ENCODE data around the gene ALX3.

The ALX3 gene

DNA sequence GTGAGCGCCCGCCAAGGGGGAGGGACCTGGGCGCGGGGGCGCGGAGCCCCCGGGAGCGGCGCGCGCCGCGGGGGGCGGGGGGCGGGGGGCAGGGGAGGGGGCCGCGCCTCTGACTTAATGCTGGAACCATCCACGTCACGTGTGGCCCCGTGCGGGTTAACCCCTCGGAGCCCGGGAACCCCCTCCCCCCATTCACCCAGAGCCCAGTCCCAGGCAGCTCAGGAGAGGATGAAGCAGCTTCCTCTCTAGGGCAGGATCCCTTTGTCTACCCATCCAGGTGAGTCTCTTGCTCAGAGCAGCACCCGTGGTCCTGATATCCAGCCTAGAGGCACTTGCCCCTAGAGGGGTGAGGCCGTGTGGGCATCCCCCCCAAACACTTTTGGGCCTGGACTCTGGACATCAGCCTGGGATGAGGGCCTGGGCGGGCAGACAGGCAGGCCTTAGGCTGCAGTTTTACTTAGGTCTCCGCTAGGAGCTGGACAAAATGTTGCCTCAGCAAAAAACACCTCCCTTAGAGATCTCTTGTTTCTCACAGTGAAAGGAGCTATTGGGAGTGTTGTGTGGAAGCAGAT lies at the start of gene ALX3:
Gene ALX3, minus strand, starts transcription at position 2 of the 572 bp plus-strand sequence. CDS start 60 bp downstream, outside the sequence.
- no peak for DNase-seq (ENCODE audit: low read depth, low spot score)
- no peak within 1 kb of the TSS for H3K27ac ChIP-seq

DNA sequence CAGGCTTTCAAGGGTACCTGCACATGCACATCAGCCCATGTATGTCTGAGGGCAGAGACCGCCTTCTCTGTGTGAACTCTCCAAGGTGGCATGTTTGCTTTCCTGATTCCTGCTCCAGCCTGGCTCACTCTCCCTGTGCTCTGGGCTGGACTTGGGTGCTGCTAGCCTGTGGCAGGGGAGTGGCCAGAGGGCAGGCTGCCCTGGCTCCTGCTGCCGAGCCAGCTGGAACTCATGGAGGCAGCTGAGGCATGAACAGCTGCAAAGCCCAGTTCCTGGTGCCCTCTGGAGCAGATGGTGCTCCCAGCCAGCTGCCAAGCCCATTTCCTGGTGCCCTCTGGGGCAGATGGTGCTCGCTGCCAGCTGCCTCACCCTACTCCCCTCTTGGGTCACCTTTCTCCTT lies 49.4 kb upstream of the ALX3 start:
- H3K27ac ChIP-seq: no peak overlapping the region
- DNase-seq (ENCODE audit: low read depth, low spot score): no peak

DNA sequence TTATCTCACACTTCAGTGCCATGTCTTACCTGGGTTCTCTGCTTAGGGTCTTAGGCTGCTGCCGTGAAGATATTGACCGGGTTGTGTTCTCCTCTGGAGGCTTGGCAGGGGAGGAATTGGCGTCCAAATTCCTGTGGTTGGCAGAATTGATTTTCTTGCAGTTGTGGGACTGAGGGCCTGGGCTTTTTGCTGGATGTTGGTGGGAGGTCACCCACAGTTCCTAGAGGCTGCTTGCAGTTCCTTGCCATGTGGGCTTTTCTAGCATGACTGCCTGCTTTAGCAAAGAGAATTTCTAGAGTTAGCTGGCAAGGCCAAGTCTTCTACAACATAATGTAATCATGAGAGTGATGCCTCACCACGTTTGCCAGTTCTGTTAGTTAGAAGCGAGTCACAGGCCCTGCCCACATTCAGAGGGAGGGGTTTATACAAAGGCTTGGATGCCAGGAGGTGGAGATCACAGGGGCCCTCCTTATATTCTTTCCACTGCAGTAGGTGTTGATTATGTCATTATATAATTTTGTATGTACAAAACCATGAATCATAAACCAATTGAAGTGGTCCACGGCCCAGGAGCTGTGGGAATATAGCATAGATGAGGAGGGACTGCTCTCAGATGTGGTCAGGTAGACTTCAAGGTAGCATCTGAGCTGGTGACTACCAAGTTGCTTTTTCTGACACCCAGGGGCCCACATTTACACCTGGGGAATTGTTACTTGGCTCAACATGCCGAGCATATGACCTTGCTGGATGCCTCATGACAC lies 48.3 kb upstream of the ALX3 start:
- no peak overlapping the region for H3K27ac ChIP-seq
- DNase-seq (ENCODE audit: low read depth, low spot score): no peak

DNA sequence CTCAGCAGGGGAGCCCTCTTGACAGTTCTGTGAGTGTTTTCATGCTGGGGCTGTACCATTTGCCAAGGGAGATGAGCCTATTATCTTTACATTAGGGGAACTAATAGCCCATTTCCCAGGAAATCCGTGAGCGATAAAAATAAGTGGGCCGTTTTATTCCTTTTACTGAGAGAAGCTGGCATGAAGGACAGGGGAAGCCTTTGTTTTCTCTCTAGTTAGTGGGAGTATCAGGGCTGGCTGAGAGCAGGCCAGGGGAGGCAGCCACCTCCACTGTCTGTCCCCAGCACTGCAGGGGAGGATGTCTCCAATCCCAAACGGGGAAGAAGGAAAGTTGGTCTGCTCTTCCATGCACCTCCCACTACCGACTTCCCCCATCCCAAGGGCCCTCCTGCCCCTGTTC lies 44.3 kb upstream of the ALX3 start:
- no peak overlapping the region for H3K27ac ChIP-seq
- no peak for DNase-seq (ENCODE audit: low read depth, low spot score)

DNA sequence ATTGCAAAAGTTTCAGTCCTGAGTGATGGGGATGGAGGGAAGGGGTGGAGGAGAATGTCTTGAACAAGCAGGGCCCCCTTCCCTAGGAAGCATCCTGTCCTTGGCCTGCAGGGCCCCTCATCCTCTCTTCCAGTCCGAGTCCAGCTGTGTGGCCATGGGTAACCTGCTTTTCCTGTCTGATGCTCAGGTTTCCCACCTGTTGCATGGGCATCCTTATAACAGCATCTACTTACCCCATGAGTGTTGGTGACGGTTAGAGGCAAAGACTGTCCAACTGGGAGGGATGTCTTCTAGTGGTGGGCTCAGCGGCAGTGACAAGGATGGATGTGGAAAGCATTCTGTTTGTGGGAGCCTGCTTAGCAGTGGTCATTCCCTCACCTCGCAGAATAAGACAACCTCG lies 43.7 kb upstream of the ALX3 start:
- DNase-seq (ENCODE audit: low read depth, low spot score): no peak
- no peak overlapping the region for H3K27ac ChIP-seq

DNA sequence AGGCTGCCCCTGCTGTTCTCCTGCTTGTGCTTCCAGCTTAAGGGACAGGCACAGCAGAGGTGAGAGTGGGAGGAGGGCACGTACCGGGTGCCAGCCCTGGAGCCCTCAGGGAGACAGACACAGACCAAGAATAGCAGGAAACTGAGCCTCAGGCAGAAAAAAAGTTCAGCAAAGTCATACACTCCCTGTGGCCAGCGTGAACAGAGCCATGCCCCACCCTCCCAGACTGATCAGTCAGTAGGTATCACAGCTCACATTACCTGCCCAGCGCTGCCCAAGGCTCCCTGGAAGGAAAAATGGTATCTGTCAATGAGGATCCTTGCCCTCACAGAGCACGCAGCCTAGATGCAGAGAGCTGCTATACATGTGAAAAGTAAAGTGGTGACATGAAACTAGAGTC lies 43.1 kb upstream of the ALX3 start:
- DNase-seq (ENCODE audit: low read depth, low spot score): no peak
- H3K27ac ChIP-seq: no peak overlapping the region

DNA sequence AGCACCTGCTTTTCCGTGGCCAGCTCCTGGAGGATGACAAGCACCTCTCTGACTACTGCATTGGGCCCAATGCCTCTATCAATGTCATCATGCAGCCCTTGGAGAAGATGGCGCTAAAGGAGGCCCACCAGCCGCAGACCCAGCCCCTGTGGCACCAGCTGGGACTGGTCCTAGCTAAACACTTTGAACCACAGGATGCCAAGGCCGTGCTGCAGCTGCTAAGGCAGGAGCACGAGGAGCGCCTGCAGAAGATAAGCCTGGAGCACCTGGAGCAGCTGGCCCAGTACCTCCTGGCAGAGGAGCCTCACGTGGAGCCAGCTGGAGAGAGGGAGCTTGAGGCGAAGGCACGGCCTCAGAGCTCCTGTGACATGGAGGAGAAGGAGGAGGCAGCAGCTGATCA lies 42.2 kb upstream of the ALX3 start:
- no peak overlapping the region for H3K27ac ChIP-seq
- no peak for DNase-seq (ENCODE audit: low read depth, low spot score)

DNA sequence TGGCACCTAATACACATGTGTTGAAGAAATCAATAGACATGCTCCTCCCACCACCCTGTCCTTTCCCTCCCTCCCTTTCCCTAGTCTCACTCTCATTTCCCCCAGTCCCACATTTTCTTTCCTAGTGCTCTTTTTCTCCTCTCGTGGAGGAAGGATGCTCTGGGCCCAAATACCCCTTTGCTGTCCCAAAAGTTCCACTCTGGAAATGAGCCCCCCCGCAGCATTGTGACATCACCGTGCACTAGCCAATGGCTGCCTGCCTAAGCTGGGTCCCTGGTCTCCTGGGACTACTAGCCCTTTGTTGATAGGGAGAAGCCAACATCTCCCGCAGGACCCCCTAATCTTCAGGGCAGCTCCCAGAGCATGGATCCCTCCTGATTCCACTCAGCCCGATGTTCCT lies 41.7 kb upstream of the ALX3 start, which contains the start of gene UBL4B:
Gene UBL4B, plus strand, starts transcription at position 301 of the 400 bp plus-strand sequence. Its CDS starts 92 bp downstream, at position 393.
- DNase-seq (ENCODE audit: low read depth, low spot score): no peak

DNA sequence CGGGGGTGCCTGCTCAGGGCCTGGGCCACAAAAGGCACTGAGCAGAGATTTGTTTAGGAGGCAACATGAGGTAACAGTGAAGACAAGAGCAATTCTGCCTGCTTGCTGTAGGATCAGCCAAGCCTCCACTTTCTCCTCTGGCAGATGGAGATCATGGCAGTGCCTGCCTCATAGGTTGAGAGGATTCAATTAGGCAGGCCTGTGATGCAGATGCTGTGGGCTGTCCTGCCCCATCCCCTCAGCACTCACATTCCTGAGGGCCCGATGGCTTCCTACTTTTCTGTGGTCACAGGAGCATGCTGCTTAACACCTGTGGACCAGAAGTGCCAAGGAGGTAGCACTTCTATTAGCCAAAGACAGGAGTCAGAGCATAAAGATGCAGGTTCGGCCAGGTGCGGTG lies 40.6 kb upstream of the ALX3 start:
- no peak overlapping the region for H3K27ac ChIP-seq
- no peak for DNase-seq (ENCODE audit: low read depth, low spot score)

More for the DNA sequence above, 41.7 kb upstream of the ALX3 start, which contains the start of gene UBL4B:
- H3K27ac ChIP-seq: no peak within 1 kb of the TSS

DNA sequence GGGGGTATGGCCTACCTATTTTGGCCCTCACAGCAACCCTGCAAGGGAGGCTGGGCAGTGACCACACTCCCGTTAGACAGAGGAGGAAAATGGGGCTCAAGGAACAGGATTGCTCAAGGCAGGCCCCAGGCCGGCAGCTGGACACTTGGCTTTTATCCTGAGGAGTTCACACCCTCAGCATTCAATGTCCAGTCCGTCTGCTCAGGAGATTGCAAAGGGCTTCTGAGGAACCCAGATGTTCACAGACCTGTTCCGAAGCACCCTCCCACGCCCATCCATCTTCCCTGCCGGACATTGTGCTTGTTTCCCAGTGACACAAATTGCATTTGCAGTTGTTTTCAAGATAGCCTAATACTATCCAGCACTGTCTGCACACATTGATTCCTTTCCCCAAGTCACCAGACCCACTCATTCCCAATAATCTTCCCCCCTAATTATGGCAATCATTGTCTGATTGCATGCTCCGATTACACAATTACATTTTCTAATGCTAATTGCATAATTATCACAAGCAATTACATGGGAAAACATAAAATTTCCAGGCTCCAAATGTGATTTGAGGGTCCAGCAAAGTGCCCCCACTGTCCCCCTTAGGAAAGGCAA lies 37.5 kb upstream of the ALX3 start:
- no peak overlapping the region for H3K27ac ChIP-seq
- no peak for DNase-seq (ENCODE audit: low read depth, low spot score)

DNA sequence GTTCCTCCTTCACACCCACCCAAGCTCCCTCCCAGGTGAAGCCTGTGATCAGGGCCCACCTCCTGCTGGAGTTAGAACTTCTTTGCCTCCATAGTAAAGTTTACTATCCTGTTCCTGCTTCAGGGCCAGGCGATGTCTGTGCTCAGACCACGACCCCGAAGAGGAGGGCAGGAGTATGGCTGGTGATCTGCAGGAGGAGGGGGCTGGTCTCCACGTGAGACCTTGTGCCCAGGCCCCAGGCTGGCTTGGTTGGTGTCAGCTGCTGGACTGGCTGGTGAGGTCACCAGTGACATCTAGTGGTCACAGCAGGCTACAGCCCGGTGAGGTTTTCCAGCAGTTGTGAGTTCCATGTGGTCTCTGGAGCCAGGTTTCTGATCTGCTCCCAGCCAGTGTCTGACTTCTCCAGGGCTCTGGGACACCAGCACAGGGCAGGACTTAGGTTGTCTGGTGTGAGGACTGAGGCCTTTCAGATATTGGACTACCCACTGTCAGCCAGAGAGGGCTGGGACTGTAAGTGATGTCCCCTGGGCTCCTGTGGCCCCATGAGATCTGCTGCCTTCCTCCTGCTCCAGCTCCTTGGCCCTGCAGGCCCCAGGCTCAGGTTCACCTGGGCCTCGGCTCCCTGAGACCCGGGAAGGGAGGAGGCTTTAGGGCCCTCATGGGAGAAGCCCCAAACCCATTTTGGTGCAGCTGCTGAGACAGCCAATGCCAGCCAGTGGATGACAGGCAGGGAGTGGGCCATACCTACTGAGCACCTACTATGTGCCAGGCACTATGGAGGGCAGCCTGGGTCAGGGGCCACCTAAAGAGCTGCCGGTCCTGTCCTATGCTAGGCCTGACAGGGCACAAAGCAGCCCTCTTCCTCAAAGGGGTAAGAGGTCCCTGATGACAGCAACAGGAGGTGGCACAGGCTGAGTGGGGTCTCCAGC lies 35.8 kb upstream of the ALX3 start:
- H3K27ac ChIP-seq: no peak overlapping the region

DNA sequence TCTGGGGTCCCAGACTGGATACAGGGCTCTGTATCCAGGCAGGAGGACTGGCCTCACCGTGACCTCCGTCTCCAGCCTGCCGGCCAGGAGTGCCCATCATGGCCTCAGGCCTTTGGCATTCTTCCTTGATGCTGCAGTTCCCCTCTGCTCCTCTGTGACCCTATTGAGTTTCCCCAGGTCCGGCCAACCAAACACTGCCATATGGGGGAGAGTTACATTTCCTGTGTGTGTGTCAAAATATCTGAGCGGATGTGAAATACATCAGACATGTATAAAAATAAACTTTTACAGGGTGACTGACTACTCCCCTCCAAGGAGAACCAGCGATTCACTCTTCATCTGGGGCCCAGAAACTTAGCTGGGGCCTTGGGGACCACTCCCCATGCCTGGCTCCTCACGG lies 31.6 kb upstream of the ALX3 start:
- H3K27ac ChIP-seq: no peak overlapping the region
- DNase-seq (ENCODE audit: low read depth, low spot score): no peak

More for the DNA sequence above, 35.8 kb upstream of the ALX3 start:
- no peak for DNase-seq (ENCODE audit: low read depth, low spot score)

DNA sequence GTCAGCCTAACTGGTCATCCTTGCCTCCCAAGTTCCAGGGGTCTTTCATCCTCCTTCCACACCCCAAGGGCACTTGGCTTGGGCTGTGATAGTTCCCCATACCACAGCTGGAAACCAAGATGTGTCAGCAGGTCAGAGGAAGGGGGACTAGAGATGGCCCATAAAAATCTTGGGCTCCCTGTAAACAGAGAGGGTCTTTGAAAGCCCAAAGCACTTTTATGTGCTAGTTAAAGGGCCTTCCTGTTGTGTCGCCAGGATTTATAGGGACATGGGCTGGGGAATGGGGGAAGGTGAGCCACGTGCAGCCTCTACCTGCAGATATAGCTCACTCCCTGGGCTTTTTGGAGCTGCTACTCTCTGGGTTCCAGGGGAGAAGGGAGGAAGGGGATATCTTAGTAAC lies 29.9 kb upstream of the ALX3 start:
- no peak overlapping the region for H3K27ac ChIP-seq
- DNase-seq (ENCODE audit: low read depth, low spot score): no peak

DNA sequence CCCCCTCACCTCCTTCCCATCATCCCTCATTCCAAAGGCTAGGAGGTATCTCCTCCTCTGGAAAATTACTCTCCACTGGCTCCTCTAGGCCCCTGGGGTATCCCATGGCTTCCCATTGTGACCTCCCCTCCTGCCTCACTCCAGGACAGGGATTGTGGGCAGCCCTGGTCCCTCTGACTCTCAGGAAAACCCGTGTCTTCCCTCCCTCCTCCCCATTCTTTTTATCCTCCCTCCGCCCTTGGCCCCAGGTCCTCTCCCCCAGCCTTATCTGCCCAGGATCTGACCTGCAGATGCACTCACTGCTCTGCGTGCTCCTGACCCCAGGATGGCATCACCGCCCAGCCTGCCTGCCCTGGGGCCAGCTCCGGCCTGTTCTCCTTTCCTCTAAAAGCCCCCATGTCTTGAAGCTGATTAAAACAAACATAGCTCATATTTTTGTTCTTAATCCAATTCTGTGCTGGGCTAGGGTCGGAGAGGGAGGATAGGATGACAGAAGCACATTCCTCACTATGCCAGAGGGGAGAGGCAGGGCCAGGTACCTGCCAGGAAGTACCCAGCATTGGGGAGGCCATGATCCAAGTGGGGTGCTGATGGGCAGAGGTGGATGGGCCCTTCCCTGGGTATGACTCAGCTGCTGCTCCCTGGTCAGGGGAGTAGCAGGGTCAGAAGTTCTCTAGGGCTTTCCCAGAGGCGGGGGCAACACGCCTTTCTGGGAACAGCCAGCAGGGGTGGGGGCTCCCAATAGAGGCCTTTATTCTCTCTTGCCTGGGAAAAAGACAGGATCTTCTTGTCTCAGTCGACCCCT lies 28.0 kb upstream of the ALX3 start:
- H3K27ac ChIP-seq: no peak overlapping the region
- no peak for DNase-seq (ENCODE audit: low read depth, low spot score)

DNA sequence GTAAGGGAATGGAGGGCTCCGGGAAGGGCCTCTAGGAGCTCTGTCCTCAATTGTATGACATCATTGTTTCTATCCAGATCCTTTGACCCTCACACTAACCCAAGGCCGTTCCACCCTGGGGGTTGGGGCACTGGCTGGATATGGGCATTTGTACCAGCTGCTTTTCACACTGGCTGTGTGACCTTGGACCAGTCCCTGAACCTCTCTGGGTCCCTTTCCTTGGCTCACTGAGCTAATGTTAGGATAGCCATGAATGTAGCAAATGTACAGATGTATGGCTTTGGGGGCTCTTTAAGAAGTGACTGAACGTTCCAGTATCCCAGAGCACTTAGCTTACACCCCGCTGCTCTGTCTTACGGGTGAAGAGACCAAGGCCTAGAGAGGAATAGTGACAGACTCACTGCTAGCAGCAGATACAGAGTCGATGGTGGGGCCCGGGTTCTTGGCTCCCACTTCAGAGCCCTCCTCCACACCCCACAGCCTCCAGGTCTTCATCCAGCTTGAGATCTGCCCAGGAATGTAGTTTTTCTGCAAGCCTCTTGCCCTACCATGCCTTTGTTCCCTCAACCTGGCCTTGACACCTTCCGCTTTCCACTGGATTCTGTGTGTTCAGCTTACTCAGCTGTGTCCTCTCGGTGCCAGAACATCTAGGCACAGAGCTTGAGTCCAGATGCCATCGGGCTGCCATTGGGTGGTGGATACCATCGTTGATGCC lies 27.2 kb upstream of the ALX3 start:
- no peak overlapping the region for H3K27ac ChIP-seq
- DNase-seq (ENCODE audit: low read depth, low spot score): no peak

DNA sequence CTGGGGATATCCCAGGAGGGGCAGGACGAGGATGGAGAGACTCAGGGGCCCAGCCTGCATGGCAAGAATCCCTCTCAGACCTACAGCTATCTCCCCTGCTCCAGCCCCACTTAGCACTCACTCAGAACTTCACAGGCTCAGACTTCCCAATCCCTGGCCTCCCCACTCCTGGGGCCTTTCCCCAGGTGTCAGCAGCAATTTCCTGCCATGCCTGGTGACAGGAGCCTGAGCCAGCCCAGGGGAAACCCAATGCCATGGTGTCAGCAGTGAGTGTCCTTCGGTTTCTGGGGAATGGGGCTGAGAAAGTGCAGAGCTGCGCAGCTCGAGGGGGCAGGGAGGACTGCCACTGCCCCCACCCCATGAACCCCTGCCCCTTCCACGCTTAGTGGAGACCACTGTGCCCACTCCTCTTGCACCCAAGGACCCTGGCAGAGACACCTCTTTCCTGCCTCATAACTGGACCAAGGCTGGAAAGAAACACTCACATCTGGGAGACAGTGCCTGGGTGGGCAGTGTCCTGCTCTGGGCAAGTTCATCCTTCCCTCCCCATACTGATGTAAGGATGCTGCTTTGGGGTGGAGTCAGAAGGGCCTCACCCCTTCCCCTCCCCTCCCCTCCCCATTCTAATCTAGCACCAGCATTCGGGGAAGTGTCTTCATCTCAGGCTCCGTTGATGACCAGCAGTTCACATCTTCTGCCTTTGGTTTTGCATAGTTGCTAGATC lies 24.6 kb upstream of the ALX3 start:
- no peak overlapping the region for H3K27ac ChIP-seq
- DNase-seq (ENCODE audit: low read depth, low spot score): no peak

DNA sequence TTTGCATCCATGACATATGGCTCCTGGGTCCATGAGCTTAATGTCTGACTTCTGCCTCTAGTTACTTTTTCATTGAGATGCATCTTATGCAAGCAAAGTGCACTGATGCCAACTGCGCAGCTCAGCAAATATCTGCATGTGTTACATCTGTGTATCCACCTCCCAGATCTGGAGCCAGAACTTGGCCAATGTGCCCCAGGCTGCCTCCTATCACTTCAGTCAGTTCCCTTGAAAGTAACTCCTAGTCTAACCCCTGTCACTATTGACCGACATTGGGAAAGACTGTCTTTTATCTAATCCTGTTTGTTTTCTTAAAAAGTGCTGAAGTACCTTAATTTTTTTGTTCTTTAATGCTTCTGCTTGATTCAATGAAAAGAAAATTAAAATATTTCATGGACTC lies 22.5 kb upstream of the ALX3 start:
- H3K27ac ChIP-seq: no peak overlapping the region
- no peak for DNase-seq (ENCODE audit: low read depth, low spot score)

DNA sequence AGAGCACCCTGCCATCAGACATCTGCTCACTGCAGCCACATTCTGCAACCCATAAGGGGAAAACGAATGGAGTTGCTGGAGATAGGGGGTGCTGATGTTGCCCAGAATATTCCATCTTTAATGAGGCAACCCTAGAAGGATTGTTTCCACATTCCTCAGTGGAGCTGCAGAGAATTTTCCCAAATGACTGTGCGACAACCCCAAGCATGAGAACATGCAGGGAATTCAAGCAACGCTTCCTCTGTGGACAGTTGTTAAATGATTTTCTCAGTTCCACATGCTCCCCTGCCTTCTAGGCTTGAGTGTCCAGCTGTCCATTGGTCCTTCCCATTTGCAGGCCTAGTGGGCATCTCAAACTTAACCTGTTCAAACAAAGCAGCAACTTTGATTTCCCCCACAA lies 21.3 kb upstream of the ALX3 start:
- no peak overlapping the region for H3K27ac ChIP-seq
- DNase-seq (ENCODE audit: low read depth, low spot score): no peak
